K562 (cell line): ENCODE results near the gene FYB2. TPM values are rescaled to one million over a fixed set of nuclear protein-coding genes. Genes with fewer than 3 reads are reported as not detected.

Experiments
- ATAC-seq: fragments of 200-7000 bp; cut with Tn5 transposase; 3 replicates; pipeline ENCODE4 v1.9.1; 2020; ENCODE audit warnings: moderate library complexity
- BruUV-seq: library from RNA; stranded (reverse); fragments of 400-500 nt; replicated peaks from 2 replicates; lab custom pipeline; 2021; lab: Mats Ljungman, UMichigan
- CTCF ChIA-PET: fragments of 300-600 bp; formaldehyde crosslinking; extraction: SDS; loops from one replicate; lab custom pipeline; 2021; ENCODE audit warnings: low intra/inter-chr PET ratio; lab: Yijun Ruan, JAX
- POLR2A ChIA-PET: fragments of 300-600, 350-650 bp; sonication (Branson Sonifier 250); formaldehyde crosslinking; extraction: SDS; loops from one replicate; lab custom pipeline; 2021; ENCODE audit warnings: antibody characterized with exemption, inconsistent platforms; lab: Yijun Ruan, JAX
- DNase-seq, 4 experiments: peaks; one replicate each; pipeline versions ENCODE4 v3.0.0 to v3.0.0-alpha.2; 2011 to 2018; ENCODE audit warnings: low spot score in 3 of 4, mixed read lengths in 3 of 4; ENCODE audit errors: extremely low read depth in 1 of 4
- FAIRE-seq: peaks from 2 replicates; lab custom pipeline; 2011; peaks lifted over from hg19 to GRCh38; lab: Jason Lieb, UNC
- H2AFZ ChIP-seq: 2 replicates; pipeline ENCODE4 v1.6.0; 2011; ENCODE audit warnings: low read depth, low read length, control low read depth, inconsistent platforms
- H3K27ac ChIP-seq: fragments of 200-600 bp; 3 replicates; pipeline ENCODE4 v1.8.0; 2011; ENCODE audit warnings: low read depth, mild to moderate bottlenecking, control low read depth, inconsistent platforms, low read length, moderate library complexity, mixed read lengths; ENCODE audit errors: extremely low read depth
- H3K27me3 ChIP-seq, 2 experiments: fragments of 300-600 bp in 1 of 2; 2 replicates in 1 of 2; 3 replicates in 1 of 2; pipeline versions ENCODE4 v1.6.0 to v1.8.0; 2011; ENCODE audit warnings: inconsistent platforms in 2 of 2, low read length in 2 of 2, mild to moderate bottlenecking in 1 of 2, mixed read lengths in 1 of 2, moderate library complexity in 1 of 2; ENCODE audit not compliant: control insufficient read depth in 2 of 2, insufficient read depth in 2 of 2
- H3K36me3 ChIP-seq: fragments of 300-600 bp; 3 replicates; pipeline ENCODE4 v1.8.0; 2011; ENCODE audit warnings: mild to moderate bottlenecking, low read length, inconsistent platforms; ENCODE audit not compliant: control insufficient read depth, insufficient read depth
- H3K4me1 ChIP-seq, 2 experiments: fragments of 200-600 bp in 1 of 2; replicated peaks in 1 of 2; 2 replicates in 1 of 2; 3 replicates in 1 of 2; pipeline versions ENCODE4 v1.5.1 to v1.8.0; 2011; ENCODE audit warnings: inconsistent platforms in 2 of 2, low read length in 2 of 2, mild to moderate bottlenecking in 1 of 2, mixed read lengths in 1 of 2, moderate library complexity in 1 of 2; ENCODE audit not compliant: control insufficient read depth in 2 of 2, insufficient read depth in 2 of 2
- H3K4me2 ChIP-seq: 2 replicates; pipeline ENCODE4 v1.6.1; 2011; ENCODE audit warnings: low read length, control low read depth, inconsistent platforms, mixed read lengths; ENCODE audit not compliant: insufficient read depth
- H3K4me3 ChIP-seq: fragments of 200-600 bp; sonication (generic), shearing (Covaris generic); 2 replicates; pipeline ENCODE4 v1.5.1; 2016; ENCODE audit warnings: control low read depth, inconsistent platforms
- H3K79me2 ChIP-seq: fragments of 200-600 bp; 3 replicates; pipeline ENCODE4 v1.8.0; 2011; ENCODE audit warnings: low read length, inconsistent platforms; ENCODE audit not compliant: control insufficient read depth, insufficient read depth
- H3K9ac ChIP-seq, 2 experiments: 2 replicates each; pipeline versions ENCODE4 v1.6.0 to v1.6.1; 2011; ENCODE audit warnings: low read depth in 2 of 2, low read length in 2 of 2, control low read depth in 1 of 2, inconsistent platforms in 1 of 2, mild to moderate bottlenecking in 1 of 2, mixed read lengths in 1 of 2; ENCODE audit not compliant: insufficient read depth in 1 of 2
- H3K9me1 ChIP-seq: one replicate; pipeline ENCODE4 v1.6.0; 2011; ENCODE audit warnings: inconsistent platforms, mild to moderate bottlenecking, low read length, moderate library complexity; ENCODE audit not compliant: control insufficient read depth, insufficient read depth
- H3K9me3 ChIP-seq: replicated peaks from 2 replicates; pipeline ENCODE4 v1.5.1; 2011; ENCODE audit warnings: low read depth, low read length, inconsistent platforms; ENCODE audit not compliant: control insufficient read depth, insufficient read depth
- H4K20me1 ChIP-seq: replicated peaks from 2 replicates; pipeline ENCODE4 v1.6.1; 2011; ENCODE audit warnings: low read length, inconsistent platforms, mixed read lengths; ENCODE audit not compliant: control insufficient read depth, insufficient read depth
- ATF4 ChIP-seq: fragments of 450-650 bp; formaldehyde crosslinking; IDR thresholded peaks from 2 replicates; pipeline ENCODE4 v1.4.0; 2022; ENCODE audit warnings: mild to moderate bottlenecking, moderate library complexity
- DLX4 ChIP-seq: fragments of 250-450 bp; sonication (Bioruptor Pico); IDR thresholded peaks from 2 replicates; pipeline ENCODE4 v1.6.1; 2021; ENCODE audit warnings: mild to moderate bottlenecking
- HSF4 ChIP-seq: fragments of 250-450 bp; sonication (Bioruptor Pico); IDR thresholded peaks from 2 replicates; pipeline ENCODE4 v2.1.2; 2022; ENCODE audit warnings: mild to moderate bottlenecking, moderate library complexity, borderline replicate concordance
- MCM5 ChIP-seq: fragments of 450-650 bp; IDR thresholded peaks from 2 replicates; pipeline ENCODE4 v1.6.1; 2016; ENCODE audit warnings: low read depth
- RBM25 ChIP-seq: fragments of 200-400 bp; formaldehyde crosslinking; IDR thresholded peaks from 2 replicates; pipeline ENCODE4 v1.6.1; 2018; ENCODE audit warnings: low read length, low read depth, moderate library complexity; ENCODE audit not compliant: severe bottlenecking
- WGBS: fragments of 100-300 bp; shearing (Covaris generic); methylation state at CpG from one replicate; pipeline ENCODE4 v1.1.6; 2016; ENCODE audit warnings: low coverage, mixed read lengths; ENCODE audit not compliant: insufficient coverage; ENCODE audit errors: missing lambda C conversion rate; 5-methylcytosine and 5-hydroxymethylcytosine counted together
- in situ Hi-C: fragments of 300-500 bp; cut with MboI; formaldehyde crosslinking; loops from 4 replicates; pipeline ENCODE4 v1.15.0; 2018; ENCODE audit warnings: inconsistent platforms, mixed read lengths
- intact Hi-C: fragments of 100-400 bp; cut with micrococcal nuclease; formaldehyde crosslinking; loops from 2 replicates; pipeline ENCODE4 v1.14.2; 2022
- polyA plus RNA-seq, 8 experiments: library from polyadenylated mRNA; depleted of rRNA in 4 of 8; stranded (reverse) in 5 of 8; unstranded in 3 of 8; fragments of >200 nt; fragmentation: Nextera tagmentation in 2 of 8; fragmentation: Illumina TruSeq in 1 of 8; extraction: Ambion mirVana in 2 of 8; extraction: Trizol in 1 of 8; gene quantifications; 2 replicates each; pipeline versions ENCODE4 v1.2.1 to v1.2.3, GENCODE V29; 2011 to 2014; ENCODE audit warnings: inconsistent platforms in 1 of 8, missing spikeins in 1 of 8
- total RNA-seq, 7 experiments: library from RNA; depleted of rRNA in 6 of 7; stranded (reverse); fragments of >200 nt in 6 of 7; fragmentation: Illumina TruSeq in 2 of 7; extraction: Trizol in 2 of 7; gene quantifications; 2 replicates each; pipeline versions ENCODE4 v1.2.1 to v1.2.3, GENCODE V29; 2011 to 2021; ENCODE audit warnings: low replicate concordance in 1 of 7
- TF ChIP-seq, protein P1 (sequence below): fragments of 450-650 bp; IDR thresholded peaks from 2 replicates; pipeline ENCODE4 v1.6.1; 2016; ENCODE audit warnings: antibody characterized with exemption

The FYB2 gene
- total and polyA plus RNA-seq, 9 of the 15 experiments (the other 6 are each of a cell fraction or from before 2014, with no cell fraction given) = not detected

DNA sequence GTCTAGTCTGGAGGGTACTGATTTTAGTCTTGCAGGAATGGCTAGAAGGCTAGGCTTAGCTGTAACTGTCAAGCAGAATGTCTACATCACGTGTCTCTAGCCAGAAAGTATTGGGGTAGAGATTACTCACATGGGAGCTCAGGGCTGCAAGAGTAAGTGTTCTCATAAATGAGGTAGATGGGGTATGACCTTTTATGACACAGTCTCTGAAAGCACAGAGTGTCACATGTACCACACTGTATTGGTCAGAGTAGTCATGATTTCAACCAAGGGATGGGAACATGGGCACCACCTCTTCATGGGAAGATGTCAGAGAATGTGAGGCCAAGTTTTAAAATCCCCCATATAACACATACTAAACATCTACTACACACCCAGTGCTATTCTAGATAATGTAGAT is 2.9 kb downstream of the FYB2 start (continued):
- TF ChIP-seq, protein P1, sequence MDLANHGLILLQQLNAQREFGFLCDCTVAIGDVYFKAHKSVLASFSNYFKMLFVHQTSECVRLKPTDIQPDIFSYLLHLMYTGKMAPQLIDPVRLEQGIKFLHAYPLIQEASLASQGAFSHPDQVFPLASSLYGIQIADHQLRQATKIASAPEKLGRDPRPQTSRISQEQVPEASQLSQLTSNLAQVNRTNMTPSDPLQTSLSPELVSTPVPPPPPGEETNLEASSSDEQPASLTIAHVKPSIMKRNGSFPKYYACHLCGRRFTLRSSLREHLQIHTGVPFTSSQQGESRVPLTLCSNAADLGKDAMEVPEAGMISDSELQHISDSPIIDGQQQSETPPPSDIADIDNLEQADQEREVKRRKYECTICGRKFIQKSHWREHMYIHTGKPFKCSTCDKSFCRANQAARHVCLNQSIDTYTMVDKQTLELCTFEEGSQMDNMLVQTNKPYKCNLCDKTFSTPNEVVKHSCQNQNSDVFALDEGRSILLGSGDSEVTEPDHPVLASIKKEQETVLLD = no peak
- no peak for TF ChIP-seq MCM5
- TF ChIP-seq DLX4 (CRISPR knock-in tag) = no peak
- no peak for TF ChIP-seq RBM25

DNA sequence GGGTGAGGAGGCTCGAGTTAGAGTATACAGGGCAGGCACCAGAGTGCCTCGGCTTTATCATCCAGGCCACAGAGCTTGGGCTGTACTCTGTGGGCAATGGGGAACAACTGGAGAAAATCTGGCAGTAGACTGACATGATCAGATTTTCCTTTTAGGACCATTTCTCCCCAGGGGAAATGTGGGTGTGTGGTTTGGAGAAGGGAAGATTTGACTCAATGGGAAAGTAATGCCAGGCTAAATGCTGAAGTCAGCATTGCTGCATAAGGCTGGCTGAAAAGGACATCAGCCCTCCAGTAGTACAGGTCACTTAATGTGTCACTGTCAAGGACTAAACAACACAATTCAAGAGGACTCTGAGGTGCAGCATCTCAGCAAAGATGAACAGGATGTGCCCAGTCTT is 5.0 kb downstream of the FYB2 start:
- CTCF ChIA-PET = no interaction called here
- Histone ChIP-seq H3K79me2 (no peaks in the 10 kb centered on the region), H3K9me1 (no peaks in the 10 kb centered on the region), H3K27me3 (no peaks in the 10 kb centered on the region; a peak in 1 of 5 replicates), H4K20me1 (no peaks in the 10 kb centered on the region), H3K27ac (no peak overlapping the region), H3K4me2 (no peak overlapping the region), H3K4me3 (no peak overlapping the region), H3K9me3 (no peaks in the 10 kb centered on the region), H2AFZ (no peak overlapping the region), H3K4me1 (no peaks in the 10 kb centered on the region), H3K36me3 (no peaks in the 10 kb centered on the region), H3K9ac (no peak overlapping the region)
- POLR2A ChIA-PET = no interaction called here
- TF ChIP-seq ATF4 (no peak), HSF4 (CRISPR knock-in tag) (no peak)
- no peak for FAIRE-seq
- 0% methylated on average over 2 of the region's 2 CpGs for WGBS
- no TSS peak for BruUV-seq
- no peak for DNase-seq
- in situ Hi-C loops = no loop called here
- intact Hi-C loops = no loop called here
- no peak for ATAC-seq
